Measurements from ENCODE around the gene KCTD19.
A peak's percentile ranks its signal among the peaks of the same experiment; 100 is the strongest.

The KCTD19 gene

DNA sequence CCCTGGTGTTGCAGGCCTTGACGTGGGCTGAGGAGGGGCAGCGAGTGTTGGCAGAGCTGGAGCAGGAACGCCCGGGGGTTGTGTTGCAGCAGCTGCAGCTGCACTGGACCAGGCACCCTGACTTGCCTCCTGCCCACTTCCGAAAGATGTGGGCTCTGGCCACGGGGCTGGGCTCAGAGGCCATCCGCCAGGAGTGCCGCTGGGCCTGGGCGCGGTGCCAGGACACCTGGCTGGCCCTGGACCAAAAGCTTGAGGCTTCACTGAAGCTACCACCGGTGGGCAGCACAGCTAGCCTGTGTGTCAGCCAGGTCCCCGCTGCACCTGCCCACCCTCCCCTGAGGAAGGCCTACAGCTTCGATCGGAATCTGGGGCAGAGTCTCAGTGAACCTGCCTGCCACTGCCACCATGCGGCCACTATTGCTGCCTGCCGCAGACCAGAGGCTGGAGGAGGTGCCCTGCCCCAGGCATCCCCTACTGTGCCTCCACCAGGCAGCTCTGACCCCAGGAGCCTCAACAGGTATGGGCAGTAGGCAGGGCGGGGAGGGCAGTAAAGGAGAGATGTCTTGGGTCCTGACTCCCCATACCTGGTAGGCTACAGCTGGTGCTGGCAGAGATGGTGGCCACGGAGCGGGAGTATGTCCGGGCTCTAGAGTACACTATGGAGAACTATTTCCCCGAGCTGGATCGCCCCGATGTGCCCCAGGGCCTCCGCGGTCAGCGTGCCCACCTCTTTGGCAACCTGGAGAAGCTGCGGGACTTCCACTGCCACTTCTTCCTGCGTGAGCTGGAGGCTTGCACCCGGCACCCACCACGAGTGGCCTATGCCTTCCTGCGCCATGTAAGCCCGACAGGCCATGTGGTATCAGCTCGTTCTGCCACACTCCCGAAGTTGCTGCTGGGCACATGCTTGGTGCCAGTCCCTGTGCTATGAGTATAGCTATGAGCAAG lies 41.6 kb downstream of the KCTD19 start:
- DNase-seq, result no peak
- Histone ChIP-seq H3K4me3 (ENCODE audit: insufficient read depth, low read depth, low read length, poor library complexity, severe bottlenecking) (no peak overlapping the region), H3K27me3 (replicated peaks; ENCODE audit: control insufficient read depth, insufficient read depth, low read length, poor library complexity, severe bottlenecking) (no peaks in the 10 kb centered on the region), H3K9me3 (ENCODE audit: control insufficient read depth, low read length) (no peaks in the 10 kb centered on the region), H3K27ac (ENCODE audit: insufficient read depth, low read length, poor library complexity, severe bottlenecking) (no peak overlapping the region), H3K4me1 (ENCODE audit: control insufficient read depth, insufficient read depth, low read length, poor library complexity, severe bottlenecking) (no peaks in the 10 kb centered on the region), H3K36me3 (ENCODE audit: control insufficient read depth, insufficient read depth, low read length) (no peaks in the 10 kb centered on the region)

DNA sequence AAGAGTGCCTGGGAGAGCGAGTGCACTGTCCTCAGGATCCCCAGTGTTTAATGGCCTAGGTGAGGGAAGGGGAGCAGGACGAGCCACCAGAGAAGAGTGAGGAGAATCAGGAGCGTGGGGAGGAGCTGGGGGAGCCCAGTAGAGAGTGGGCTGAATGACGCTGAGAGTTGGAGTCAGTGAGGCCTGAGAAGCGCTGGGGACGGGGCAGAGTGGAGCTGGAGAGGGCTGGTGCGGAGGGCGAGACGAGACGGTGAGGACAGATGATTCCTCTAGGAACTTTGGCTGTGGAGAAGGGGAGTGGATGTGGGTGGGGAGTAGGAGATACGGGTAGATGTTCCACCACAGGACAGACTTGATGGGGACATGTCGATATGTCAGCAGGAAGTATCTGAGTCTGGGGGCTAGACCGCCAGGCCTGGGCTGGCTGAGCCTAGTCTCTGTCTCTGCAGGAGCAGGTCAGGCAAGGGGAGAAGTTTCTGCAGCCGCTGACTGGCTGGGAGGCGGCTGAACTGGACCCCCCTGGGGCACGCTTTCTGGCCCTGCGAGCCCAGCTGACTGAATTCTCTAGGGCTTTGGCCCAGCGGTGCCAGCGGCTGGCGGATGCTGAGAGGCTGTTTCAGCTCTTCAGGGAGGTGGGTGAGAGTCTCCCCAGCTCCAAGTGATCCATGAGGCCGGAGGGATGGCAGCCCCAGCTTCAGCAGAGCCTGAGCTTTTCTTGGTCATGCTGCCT lies 42.5 kb downstream of the KCTD19 start:
- Histone ChIP-seq H3K4me3 (ENCODE audit: insufficient read depth, low read depth, low read length, poor library complexity, severe bottlenecking) (no peak overlapping the region), H3K9me3 (ENCODE audit: control insufficient read depth, low read length) (no peaks in the 10 kb centered on the region), H3K27ac (ENCODE audit: insufficient read depth, low read length, poor library complexity, severe bottlenecking) (no peak overlapping the region), H3K27me3 (replicated peaks; ENCODE audit: control insufficient read depth, insufficient read depth, low read length, poor library complexity, severe bottlenecking) (no peaks in the 10 kb centered on the region), H3K36me3 (ENCODE audit: control insufficient read depth, insufficient read depth, low read length) (no peaks in the 10 kb centered on the region), H3K4me1 (ENCODE audit: control insufficient read depth, insufficient read depth, low read length, poor library complexity, severe bottlenecking) (no peaks in the 10 kb centered on the region)
- no peak for DNase-seq

DNA sequence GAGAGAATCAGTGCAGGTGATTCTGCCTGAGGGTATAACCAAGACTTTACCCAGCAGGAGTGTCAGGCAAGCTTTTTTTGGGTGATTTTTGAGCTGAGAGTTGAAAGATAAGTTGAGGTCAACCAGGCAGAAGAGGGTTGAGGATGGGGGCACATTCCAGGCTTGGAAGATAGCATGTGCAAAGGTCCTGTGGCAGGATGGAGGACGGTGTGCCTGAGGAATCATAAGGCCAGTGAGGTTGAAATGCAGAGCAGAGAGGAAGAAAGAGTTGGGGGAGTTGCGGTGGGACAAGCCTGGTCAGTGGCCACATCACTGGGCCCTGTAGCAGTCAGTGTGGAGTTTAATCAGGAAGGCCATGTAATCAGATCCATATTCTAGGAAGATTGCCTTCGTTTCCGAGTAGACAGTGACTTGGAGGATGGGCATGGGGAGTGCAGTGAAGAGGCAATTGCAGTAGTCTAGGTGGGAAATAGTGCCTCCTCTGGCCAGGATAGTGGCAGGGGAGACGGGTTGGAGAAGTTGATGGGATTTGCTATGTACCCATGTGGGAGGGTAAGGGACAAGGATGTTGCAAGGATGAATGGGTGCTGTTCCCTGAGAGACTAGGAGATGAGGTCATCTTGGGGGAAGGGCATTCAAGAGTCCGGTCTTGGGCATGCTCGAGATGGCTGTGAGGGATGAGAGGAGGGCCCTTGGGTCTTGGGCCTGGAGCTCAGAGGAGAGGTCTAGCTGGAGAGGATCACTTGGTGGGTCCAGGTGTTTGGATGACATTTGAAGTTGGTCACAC lies 43.3 kb downstream of the KCTD19 start:
- Histone ChIP-seq H3K9me3 (ENCODE audit: control insufficient read depth, low read length) (no peaks in the 10 kb centered on the region), H3K4me1 (ENCODE audit: control insufficient read depth, insufficient read depth, low read length, poor library complexity, severe bottlenecking) (peaks cover 5% of the 10 kb centered on the region), H3K4me3 (ENCODE audit: insufficient read depth, low read depth, low read length, poor library complexity, severe bottlenecking) (no peak overlapping the region), H3K27me3 (replicated peaks; ENCODE audit: control insufficient read depth, insufficient read depth, low read length, poor library complexity, severe bottlenecking) (no peaks in the 10 kb centered on the region), H3K27ac (ENCODE audit: insufficient read depth, low read length, poor library complexity, severe bottlenecking) (no peak overlapping the region), H3K36me3 (ENCODE audit: control insufficient read depth, insufficient read depth, low read length) (no peaks in the 10 kb centered on the region)
- DNase-seq, result no peak

DNA sequence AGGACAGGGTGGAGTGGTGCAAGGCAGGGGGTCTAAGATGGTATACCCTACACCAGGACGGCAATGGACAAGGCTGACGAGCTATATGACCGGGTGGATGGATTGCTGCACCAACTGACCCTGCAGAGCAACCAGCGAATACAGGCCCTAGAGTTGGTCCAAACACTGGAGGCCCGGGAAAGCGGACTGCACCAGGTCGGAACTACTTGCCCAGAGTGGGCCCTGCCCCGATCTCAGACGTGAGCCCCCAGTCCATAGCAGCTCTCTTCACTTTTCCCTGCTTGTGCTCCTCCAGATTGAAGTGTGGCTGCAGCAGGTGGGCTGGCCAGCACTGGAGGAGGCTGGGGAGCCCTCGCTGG lies 44.1 kb downstream of the KCTD19 start:
- H3K27me3 ChIP-seq (replicated peaks; ENCODE audit: control insufficient read depth, insufficient read depth, low read length, poor library complexity, severe bottlenecking), result no peaks in the 10 kb centered on the region
- no peaks in the 10 kb centered on the region for H3K9me3 ChIP-seq (ENCODE audit: control insufficient read depth, low read length)
- DNase-seq, result no peak
- H3K27ac ChIP-seq (ENCODE audit: insufficient read depth, low read length, poor library complexity, severe bottlenecking), result no peak overlapping the region
- H3K4me3 ChIP-seq (ENCODE audit: insufficient read depth, low read depth, low read length, poor library complexity, severe bottlenecking), result no peak overlapping the region
- no peaks in the 10 kb centered on the region for H3K36me3 ChIP-seq (ENCODE audit: control insufficient read depth, insufficient read depth, low read length)
- H3K4me1 ChIP-seq (ENCODE audit: control insufficient read depth, insufficient read depth, low read length, poor library complexity, severe bottlenecking), result peaks cover 10% of the 10 kb centered on the region

DNA sequence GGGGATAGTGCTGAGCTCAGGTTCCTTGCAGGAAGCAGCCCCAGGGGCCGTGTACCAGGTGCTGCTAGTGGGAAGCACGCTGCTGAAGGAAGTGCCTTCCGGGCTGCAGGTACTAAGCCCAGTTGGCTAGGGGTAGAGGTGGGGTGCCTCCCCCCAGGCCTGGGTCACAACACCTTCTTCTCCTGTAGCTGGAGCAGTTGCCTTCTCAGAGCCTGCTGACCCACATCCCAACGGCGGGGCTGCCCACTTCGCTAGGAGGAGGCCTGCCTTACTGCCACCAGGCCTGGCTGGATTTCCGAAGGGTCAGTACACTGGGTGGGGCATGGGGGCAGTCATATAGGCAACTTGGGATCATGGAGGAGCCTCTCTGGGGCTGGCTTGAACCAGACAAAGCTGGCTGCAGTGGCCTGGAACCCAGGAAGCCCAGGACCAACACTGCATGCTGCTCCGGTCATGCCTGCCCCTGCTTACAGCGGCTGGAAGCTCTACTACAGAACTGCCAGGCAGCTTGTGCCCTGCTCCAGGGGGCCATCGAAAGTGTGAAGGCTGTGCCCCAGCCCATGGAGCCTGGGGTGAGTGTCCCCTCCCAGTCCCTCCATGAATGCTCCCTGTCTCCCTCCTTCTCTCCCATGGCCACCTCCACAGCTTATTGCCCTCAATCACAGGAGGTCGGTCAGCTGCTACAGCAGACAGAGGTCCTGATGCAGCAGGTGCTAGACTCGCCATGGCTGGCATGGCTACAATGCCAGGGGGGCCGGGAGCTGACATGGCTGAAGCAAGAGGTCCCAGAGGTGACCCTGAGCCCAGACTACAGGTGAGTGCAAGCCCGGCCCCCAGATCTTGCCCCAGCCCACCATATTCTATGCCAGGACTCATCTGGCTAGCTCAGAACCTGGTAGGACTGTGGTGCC lies 44.8 kb downstream of the KCTD19 start:
- Histone ChIP-seq H3K27me3 (replicated peaks; ENCODE audit: control insufficient read depth, insufficient read depth, low read length, poor library complexity, severe bottlenecking) (no peaks in the 10 kb centered on the region), H3K4me3 (ENCODE audit: insufficient read depth, low read depth, low read length, poor library complexity, severe bottlenecking) (no peak overlapping the region), H3K4me1 (ENCODE audit: control insufficient read depth, insufficient read depth, low read length, poor library complexity, severe bottlenecking) (peaks cover 10% of the 10 kb centered on the region), H3K9me3 (ENCODE audit: control insufficient read depth, low read length) (no peaks in the 10 kb centered on the region), H3K27ac (ENCODE audit: insufficient read depth, low read length, poor library complexity, severe bottlenecking) (no peak overlapping the region), H3K36me3 (ENCODE audit: control insufficient read depth, insufficient read depth, low read length) (no peaks in the 10 kb centered on the region)
- no peak for DNase-seq

DNA sequence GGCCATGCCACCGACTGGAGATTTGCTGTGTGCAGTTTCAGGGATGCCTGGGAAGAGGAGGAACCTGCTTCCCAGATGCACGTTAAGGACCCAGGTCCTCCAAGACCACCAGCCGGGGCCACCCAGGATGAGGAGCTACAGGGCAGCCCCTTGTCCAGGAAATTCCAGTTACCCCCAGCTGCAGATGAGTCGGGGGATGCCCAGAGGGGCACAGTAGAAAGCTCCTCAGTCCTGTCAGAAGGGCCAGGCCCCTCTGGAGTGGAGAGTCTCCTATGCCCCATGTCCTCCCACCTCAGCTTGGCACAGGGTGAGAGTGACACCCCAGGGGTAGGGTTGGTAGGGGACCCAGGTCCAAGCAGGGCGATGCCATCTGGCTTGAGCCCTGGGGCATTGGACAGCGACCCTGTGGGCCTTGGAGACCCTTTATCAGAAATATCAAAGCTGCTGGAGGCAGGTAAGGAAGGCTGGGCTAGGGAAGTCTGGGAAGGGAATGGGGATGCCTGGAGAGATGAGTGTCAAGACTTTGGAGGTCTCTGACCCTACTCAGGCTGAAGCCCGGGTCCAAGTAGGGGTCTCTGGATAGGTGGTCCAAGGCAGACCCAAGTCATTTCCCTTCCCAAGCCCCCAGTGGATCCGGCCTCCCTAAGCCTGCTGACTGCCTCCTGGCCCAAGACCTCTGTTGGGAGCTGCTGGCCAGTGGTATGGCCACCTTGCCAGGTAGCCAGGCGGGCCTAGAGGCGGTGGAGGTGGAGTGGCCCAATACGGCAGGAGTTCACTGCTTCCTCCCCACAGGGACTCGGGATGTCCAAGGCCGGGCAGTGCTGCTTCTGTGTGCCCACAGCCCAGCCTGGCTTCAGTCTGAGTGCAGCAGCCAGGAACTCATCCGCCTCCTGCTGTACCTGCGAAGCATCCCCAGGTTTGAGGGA lies 46.2 kb downstream of the KCTD19 start:
- Histone ChIP-seq H3K9me3 (ENCODE audit: control insufficient read depth, low read length) (no peaks in the 10 kb centered on the region), H3K27me3 (replicated peaks; ENCODE audit: control insufficient read depth, insufficient read depth, low read length, poor library complexity, severe bottlenecking) (no peaks in the 10 kb centered on the region), H3K36me3 (ENCODE audit: control insufficient read depth, insufficient read depth, low read length) (peaks cover 3% of the 10 kb centered on the region), H3K4me1 (ENCODE audit: control insufficient read depth, insufficient read depth, low read length, poor library complexity, severe bottlenecking) (peaks cover 10% of the 10 kb centered on the region), H3K4me3 (ENCODE audit: insufficient read depth, low read depth, low read length, poor library complexity, severe bottlenecking) (no peak overlapping the region), H3K27ac (ENCODE audit: insufficient read depth, low read length, poor library complexity, severe bottlenecking) (no peak overlapping the region)
- no peak for DNase-seq

DNA sequence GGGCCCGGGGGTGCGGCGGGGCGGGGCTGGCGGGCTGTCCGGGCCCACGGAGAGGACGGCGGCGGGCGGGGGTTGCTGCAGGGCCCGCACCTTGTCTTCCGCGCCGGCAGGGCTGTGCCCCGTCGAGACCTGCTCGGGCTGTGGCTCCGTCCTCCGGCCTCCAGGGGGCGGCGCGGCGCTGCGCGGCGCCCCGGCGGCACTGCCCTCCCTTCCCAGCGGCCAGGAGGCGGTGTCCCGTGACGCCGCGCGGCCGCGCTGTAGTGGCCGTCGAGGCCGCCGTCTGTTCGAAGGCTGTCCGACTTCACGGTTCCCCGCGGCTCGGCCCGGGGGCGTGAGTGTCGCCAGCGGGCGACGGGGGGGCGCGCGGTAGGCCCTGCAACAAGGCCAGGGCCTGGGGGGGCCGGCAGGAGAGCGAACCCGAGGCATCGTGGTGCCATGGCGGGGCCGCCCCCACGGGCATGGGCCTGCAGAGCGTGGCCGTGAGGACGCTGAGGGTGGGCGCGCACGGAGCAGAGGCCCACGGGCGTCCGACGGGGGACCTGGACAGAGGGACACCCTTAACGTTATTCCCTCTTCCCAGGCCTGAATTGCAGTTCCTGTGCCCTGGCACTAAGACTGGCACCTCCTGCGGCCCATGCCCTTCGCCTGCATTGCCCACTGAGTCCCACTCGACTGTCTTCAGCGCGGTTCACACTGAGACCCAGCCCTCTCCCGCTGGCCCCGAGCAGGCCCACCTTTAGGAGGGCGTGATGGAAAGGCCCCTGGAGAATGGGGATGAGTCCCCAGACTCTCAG lies 47.0 kb downstream of the KCTD19 start, which contains the start of gene PLEKHG4:
Gene PLEKHG4, plus strand, starts transcription at position 237 of the 794 bp plus-strand sequence. Its CDS starts 513 bp downstream, at position 750.
- Histone ChIP-seq H3K9me3 (ENCODE audit: control insufficient read depth, low read length) (no peaks in the 10 kb centered on the region), H3K27ac (ENCODE audit: insufficient read depth, low read length, poor library complexity, severe bottlenecking) (peak within 1 kb of the TSS; percentile 37), H3K4me1 (ENCODE audit: control insufficient read depth, insufficient read depth, low read length, poor library complexity, severe bottlenecking) (peaks cover 10% of the 10 kb centered on the region), H3K27me3 (replicated peaks; ENCODE audit: control insufficient read depth, insufficient read depth, low read length, poor library complexity, severe bottlenecking) (no peaks in the 10 kb centered on the region), H3K4me3 (ENCODE audit: insufficient read depth, low read depth, low read length, poor library complexity, severe bottlenecking) (peak within 1 kb of the TSS; percentile 67), H3K36me3 (ENCODE audit: control insufficient read depth, insufficient read depth, low read length) (peaks cover 3% of the 10 kb centered on the region)
- DNase-seq, result peak; percentile 54 to 73 (median 64)

DNA sequence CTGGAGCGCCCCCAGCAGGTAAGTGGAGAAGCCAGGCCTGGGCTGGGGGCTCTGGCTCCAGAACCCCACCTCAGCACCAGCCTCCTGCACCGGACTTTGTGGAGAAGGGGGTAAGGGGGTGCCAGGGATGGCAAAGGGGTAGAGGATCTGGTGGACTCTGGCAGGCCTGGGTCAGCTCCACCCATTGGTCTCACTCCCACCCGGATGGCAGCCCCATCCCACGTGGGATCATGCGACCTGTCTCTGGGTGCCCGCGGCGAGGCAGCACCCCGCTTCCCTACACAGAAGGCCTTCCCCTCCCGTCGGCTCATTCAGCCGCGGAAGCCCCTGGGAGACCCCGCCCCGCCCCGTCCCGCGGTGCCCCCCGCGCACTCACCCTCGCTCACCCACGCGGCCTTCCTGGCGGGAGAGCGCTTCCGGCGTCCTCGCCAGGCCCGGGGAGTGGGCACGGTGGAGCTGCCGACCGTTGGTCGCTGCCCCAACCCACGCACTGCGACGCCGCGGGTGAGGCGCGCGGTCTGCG lies 47.7 kb downstream of the KCTD19 start:
- Histone ChIP-seq H3K27ac (ENCODE audit: insufficient read depth, low read length, poor library complexity, severe bottlenecking) (peak overlapping the region; percentile 32), H3K4me3 (ENCODE audit: insufficient read depth, low read depth, low read length, poor library complexity, severe bottlenecking) (peak overlapping the region; percentile 67), H3K36me3 (ENCODE audit: control insufficient read depth, insufficient read depth, low read length) (peaks cover 3% of the 10 kb centered on the region), H3K4me1 (ENCODE audit: control insufficient read depth, insufficient read depth, low read length, poor library complexity, severe bottlenecking) (peaks cover 10% of the 10 kb centered on the region), H3K27me3 (replicated peaks; ENCODE audit: control insufficient read depth, insufficient read depth, low read length, poor library complexity, severe bottlenecking) (no peaks in the 10 kb centered on the region), H3K9me3 (ENCODE audit: control insufficient read depth, low read length) (no peaks in the 10 kb centered on the region)
- DNase-seq, result peak; percentile 17 to 40 (median 21)

All from effector memory CD4-positive, alpha-beta T cell (primary cell).